GM21619 (cell line): ENCODE results near the gene RMND1.
"Not testable (repeated sequence)": the region's sequence is repeated elsewhere in the genome, so short reads cannot be mapped to it uniquely, and the experiment has no call there.

Experiments
- ATAC-seq: cut with Tn5 transposase; IDR thresholded peaks from one replicate; pipeline ENCODE4 v1.9.1; 2021; ENCODE audit not compliant: unreplicated experiment

The RMND1 gene

GRCh38 chr6:151452750-151453427 lies 963 bp upstream of the RMND1 start:
- ATAC-seq = no peak

- ATAC-seq = no peak
Measured at GRCh38 chr6:151451417-151451949, 443 bp downstream of the RMND1 start.

- not testable (repeated sequence) for ATAC-seq
Measured at GRCh38 chr6:151450928-151451327, 998 bp downstream of the RMND1 start.

GRCh38 chr6:151448623-151449022 lies 3.3 kb downstream of the RMND1 start:
- ATAC-seq = no peak

GRCh38 chr6:151447237-151447636 lies 4.7 kb downstream of the RMND1 start:
- no peak for ATAC-seq

- no peak for ATAC-seq
Measured at GRCh38 chr6:151445482-151445881, 6.4 kb downstream of the RMND1 start.

DNA sequence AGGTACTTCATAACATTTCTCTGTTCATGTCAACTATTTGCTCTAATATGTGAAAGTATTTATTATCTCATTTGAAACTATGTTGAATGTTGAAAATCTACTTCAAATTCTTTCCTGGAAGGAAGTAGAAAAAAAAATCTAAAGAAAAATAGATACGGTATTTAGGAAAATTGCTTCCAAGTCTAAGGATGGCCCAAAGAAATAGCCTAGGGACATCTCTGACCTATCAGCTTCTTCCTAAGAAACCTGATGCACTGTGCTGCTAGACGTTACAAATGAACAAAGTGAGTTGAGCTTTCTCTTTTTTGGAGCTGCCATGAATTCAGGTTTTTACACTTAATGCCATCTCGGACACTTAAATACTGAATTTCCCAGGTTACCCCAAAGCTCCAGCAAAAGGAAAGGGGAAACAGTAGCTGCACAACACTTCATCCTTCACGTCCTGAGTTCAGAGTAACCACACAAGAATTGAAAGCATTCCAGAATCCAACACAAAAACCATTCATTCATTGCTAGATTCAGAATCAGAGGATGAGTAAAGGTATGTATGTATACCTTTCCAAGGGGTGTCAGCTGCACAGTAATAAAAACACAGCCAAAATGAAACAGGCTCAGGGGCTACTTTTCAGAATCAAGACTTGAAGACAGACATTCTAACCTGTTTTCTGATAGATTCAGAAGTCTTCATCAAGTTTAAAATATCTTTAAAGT lies 7.9 kb downstream of the RMND1 start:
- ATAC-seq = no peak

GRCh38 chr6:151443454-151443853 lies 8.5 kb downstream of the RMND1 start:
- no peak for ATAC-seq

GRCh38 chr6:151442371-151442770 lies 9.6 kb downstream of the RMND1 start:
- ATAC-seq = no peak

DNA sequence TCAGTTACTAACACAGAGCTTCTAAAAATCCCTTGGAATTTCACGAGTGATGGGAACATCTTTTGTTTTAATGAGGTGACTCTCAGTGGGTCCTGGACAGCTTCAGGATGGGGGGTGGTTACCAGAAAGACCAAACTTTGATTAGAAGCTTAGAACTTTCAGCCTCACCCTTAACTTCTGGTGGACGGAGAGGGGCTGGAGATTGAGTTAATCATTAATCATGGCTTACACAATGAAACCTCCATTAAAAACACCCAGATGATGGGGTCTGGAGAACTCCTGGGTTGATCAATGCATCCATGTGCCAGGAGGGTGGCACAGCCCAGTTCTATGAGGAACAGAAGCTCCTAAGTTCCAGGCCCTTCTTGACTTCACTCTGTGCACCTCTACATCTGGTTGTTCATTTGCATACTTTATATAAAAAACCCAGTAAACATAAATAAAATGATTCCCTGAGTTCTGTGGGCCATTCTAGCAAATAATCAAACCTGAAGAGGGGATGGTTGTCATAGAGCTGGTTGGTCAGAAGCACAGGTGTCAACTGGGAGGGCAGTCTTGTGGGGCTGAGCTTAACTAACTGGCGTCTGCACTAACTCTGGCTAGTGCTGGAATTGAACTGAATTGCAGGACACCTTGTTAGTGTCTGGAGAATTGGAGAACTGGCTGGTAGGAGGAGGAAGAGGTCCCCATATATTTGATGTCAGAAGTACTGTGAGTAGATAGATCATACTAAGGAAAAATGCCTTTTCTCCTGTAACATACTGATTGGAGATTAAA lies 10.3 kb downstream of the RMND1 start:
- ATAC-seq = no peak

DNA sequence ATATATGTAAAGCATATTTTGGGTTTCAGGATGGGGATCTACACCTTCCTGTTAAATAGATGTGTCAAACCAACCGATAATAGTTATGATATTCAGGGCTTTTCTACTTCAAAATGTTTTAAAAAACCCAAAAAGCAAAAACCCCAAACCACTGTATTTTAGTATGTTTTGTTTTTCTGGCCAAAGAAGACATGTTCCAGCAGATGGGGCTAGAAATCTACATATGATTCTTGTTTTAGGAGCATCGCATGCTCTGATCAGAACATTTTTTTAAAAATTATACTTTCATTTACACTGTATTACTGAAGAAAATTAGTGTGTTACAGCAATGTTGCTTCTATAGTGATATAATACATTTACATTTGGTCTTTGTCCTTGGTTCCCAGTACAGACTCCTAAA lies 11.0 kb downstream of the RMND1 start:
- peak; percentile 46 for ATAC-seq

GRCh38 chr6:151440498-151440897 lies 11.4 kb downstream of the RMND1 start:
- peak; percentile 40 for ATAC-seq

GRCh38 chr6:151437401-151437800 lies 14.5 kb downstream of the RMND1 start:
- ATAC-seq = no peak

DNA sequence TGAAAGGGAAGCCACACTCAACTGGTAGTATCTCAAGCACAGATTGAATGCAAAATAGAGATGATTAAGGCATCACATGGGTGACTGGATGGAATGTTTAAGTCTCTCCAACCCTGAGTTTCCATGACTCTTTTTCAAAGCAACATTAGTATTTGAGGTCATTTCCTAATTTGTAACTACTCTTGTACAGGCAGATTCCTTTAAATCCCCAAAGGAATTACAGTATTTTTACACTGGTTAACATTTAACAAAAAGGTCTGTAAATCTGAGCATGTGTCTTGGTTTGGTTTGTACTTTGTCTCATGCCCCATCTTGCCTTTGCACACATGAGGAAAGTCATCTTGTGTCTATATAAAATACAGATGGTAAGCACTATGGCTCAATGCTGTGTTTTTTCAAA lies 15.1 kb downstream of the RMND1 start:
- ATAC-seq = no peak

- ATAC-seq = no peak
Measured at GRCh38 chr6:151436300-151436699, 15.6 kb downstream of the RMND1 start.

GRCh38 chr6:151434369-151434768 lies 17.6 kb downstream of the RMND1 start:
- ATAC-seq = peak; percentile 50

- no peak for ATAC-seq
Measured at GRCh38 chr6:151432651-151433050, 19.3 kb downstream of the RMND1 start.

GRCh38 chr6:151431337-151431736 lies 20.6 kb downstream of the RMND1 start:
- ATAC-seq = no peak

DNA sequence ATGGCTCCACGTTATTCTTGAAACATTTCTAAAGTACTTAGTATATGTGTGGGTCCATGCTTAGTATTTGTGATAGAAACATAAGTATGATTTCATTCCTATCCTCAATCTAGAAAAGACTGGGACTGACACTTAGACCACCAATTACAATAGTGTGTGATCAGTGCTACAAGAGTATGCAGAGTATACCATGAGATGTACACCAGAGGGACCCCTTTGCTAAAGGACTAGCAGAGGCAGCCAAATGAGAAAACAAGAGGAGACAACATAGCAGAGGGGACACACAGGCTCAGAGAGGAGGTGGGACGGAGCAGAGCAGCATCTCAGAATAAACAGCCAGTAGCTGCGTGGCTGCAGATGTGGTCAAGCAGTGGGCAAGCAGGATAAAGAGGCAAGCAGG lies 21.0 kb downstream of the RMND1 start:
- ATAC-seq = no peak

- ATAC-seq = no peak
Measured at GRCh38 chr6:151428093-151428735, 23.7 kb downstream of the RMND1 start.

DNA sequence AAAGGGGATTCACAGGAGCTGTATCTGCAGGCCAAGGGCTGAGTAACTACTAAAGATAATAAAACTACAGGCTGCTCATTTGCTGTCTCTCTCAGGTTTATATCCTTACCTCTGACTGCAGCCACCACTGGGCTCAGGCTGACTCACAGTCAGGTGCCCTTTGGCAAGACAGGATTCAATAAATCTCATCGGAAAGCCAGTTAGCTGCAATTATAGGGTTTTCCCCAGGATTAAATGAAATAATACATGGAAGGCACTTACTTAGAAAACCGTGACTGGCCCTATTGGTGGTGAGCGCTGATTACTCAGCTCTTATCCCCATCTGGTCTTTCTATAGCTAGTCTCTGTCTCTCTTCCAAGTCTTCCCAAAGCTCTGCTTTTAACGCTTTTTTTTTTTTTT lies 26.4 kb downstream of the RMND1 start:
- ATAC-seq = no peak
